ENCODE results near the gene FGF13.

DNA sequence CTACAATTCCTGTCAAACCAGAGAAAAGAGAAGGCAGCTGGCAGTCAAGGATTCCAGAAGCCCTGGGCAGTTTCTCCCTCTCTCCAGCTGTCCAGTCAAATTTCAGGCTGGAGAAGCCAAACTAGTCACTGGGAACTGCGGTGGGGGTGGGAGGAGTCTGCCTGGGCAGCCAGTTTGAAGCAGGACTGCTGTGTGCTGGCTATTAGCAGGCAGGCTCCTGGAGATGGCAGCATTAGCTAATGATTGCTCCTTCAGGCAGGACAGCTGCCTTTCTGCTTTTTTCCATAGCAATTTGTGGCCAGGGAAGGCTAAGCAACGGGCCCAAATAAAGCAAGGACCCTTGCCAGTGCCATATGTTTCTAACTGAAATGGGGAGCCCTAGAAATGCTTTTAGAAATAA lies 44.7 kb upstream of the FGF13 start:
- TF ChIP-seq, protein P1, sequence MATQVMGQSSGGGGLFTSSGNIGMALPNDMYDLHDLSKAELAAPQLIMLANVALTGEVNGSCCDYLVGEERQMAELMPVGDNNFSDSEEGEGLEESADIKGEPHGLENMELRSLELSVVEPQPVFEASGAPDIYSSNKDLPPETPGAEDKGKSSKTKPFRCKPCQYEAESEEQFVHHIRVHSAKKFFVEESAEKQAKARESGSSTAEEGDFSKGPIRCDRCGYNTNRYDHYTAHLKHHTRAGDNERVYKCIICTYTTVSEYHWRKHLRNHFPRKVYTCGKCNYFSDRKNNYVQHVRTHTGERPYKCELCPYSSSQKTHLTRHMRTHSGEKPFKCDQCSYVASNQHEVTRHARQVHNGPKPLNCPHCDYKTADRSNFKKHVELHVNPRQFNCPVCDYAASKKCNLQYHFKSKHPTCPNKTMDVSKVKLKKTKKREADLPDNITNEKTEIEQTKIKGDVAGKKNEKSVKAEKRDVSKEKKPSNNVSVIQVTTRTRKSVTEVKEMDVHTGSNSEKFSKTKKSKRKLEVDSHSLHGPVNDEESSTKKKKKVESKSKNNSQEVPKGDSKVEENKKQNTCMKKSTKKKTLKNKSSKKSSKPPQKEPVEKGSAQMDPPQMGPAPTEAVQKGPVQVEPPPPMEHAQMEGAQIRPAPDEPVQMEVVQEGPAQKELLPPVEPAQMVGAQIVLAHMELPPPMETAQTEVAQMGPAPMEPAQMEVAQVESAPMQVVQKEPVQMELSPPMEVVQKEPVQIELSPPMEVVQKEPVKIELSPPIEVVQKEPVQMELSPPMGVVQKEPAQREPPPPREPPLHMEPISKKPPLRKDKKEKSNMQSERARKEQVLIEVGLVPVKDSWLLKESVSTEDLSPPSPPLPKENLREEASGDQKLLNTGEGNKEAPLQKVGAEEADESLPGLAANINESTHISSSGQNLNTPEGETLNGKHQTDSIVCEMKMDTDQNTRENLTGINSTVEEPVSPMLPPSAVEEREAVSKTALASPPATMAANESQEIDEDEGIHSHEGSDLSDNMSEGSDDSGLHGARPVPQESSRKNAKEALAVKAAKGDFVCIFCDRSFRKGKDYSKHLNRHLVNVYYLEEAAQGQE (IDR thresholded peaks at IDR 0.05), result no peak
- TF ChIP-seq, protein P2, sequence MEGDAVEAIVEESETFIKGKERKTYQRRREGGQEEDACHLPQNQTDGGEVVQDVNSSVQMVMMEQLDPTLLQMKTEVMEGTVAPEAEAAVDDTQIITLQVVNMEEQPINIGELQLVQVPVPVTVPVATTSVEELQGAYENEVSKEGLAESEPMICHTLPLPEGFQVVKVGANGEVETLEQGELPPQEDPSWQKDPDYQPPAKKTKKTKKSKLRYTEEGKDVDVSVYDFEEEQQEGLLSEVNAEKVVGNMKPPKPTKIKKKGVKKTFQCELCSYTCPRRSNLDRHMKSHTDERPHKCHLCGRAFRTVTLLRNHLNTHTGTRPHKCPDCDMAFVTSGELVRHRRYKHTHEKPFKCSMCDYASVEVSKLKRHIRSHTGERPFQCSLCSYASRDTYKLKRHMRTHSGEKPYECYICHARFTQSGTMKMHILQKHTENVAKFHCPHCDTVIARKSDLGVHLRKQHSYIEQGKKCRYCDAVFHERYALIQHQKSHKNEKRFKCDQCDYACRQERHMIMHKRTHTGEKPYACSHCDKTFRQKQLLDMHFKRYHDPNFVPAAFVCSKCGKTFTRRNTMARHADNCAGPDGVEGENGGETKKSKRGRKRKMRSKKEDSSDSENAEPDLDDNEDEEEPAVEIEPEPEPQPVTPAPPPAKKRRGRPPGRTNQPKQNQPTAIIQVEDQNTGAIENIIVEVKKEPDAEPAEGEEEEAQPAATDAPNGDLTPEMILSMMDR (IDR thresholded peaks at IDR 0.05; ENCODE audit: low read depth, low read length, missing input control), result no peak
- TF ChIP-seq, protein P3, sequence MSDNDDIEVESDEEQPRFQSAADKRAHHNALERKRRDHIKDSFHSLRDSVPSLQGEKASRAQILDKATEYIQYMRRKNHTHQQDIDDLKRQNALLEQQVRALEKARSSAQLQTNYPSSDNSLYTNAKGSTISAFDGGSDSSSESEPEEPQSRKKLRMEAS (IDR thresholded peaks at IDR 0.05), result no peak
- no peak for TF ChIP-seq TAF1 (conservative IDR thresholded peaks at IDR 0.05)

Data from liver (tissue), 3 donors.